Neuronal stem cell (in vitro differentiated cells): ENCODE measurements around the gene ZFP91.

Experiments used
- DNase-seq: peaks from one replicate; pipeline ENCODE4 v3.0.0-alpha.2; 2013; ENCODE audit warnings: low spot score
- H2AFZ ChIP-seq: one replicate; pipeline ENCODE4 v1.6.1; 2013; ENCODE audit warnings: mild to moderate bottlenecking, low read length, inconsistent platforms
- H2AK5ac ChIP-seq: 2 replicates; pipeline ENCODE4 v1.6.1; 2013; ENCODE audit warnings: low read depth, mild to moderate bottlenecking, inconsistent platforms, low read length, moderate library complexity, mixed read lengths
- H2BK120ac ChIP-seq: 2 replicates; pipeline ENCODE4 v1.6.1; 2013; ENCODE audit warnings: low read depth, mild to moderate bottlenecking, inconsistent platforms, low read length, moderate library complexity, mixed read lengths
- H2BK12ac ChIP-seq: one replicate; pipeline ENCODE4 v1.6.1; 2013; ENCODE audit warnings: low read length, inconsistent platforms
- H2BK15ac ChIP-seq: 2 replicates; pipeline ENCODE4 v1.6.1; 2013; ENCODE audit warnings: mild to moderate bottlenecking, low read length, inconsistent platforms, mixed read lengths
- H2BK5ac ChIP-seq: one replicate; pipeline ENCODE4 v1.6.1; 2013; ENCODE audit warnings: inconsistent platforms, mild to moderate bottlenecking, low read length, moderate library complexity
- H3K14ac ChIP-seq: one replicate; pipeline ENCODE4 v1.6.1; 2013; ENCODE audit warnings: low read length, inconsistent platforms
- H3K18ac ChIP-seq: 2 replicates; pipeline ENCODE4 v1.6.1; 2013; ENCODE audit warnings: low read length, inconsistent platforms
- H3K23ac ChIP-seq: 2 replicates; pipeline ENCODE4 v1.6.1; 2013; ENCODE audit warnings: low read depth, mild to moderate bottlenecking, mixed read lengths, low read length, inconsistent platforms; ENCODE audit not compliant: poor library complexity
- H3K27ac ChIP-seq: replicated peaks from 3 replicates; pipeline ENCODE4 v1.5.1; 2013; ENCODE audit warnings: low read length, inconsistent platforms
- H3K27me3 ChIP-seq, 3 experiments: 2 replicates each; pipeline ENCODE4 v1.6.1; 2013; ENCODE audit warnings: low read length in 3 of 3, mild to moderate bottlenecking in 2 of 3, inconsistent platforms in 1 of 3, low read depth in 1 of 3, mixed read lengths in 1 of 3, moderate library complexity in 1 of 3; ENCODE audit not compliant: control insufficient read depth in 3 of 3, insufficient read depth in 3 of 3
- H3K36me3 ChIP-seq, 2 donors: replicated peaks in 1 of 2; 2 replicates each; pipeline ENCODE4 v1.6.1; 2013; ENCODE audit warnings: low read length in 2 of 2; ENCODE audit not compliant: control insufficient read depth in 2 of 2, insufficient read depth in 2 of 2
- H3K4ac ChIP-seq: 2 replicates; pipeline ENCODE4 v1.6.1; 2013; ENCODE audit warnings: inconsistent platforms, mild to moderate bottlenecking, low read length, moderate library complexity
- H3K4me1 ChIP-seq, 2 donors: 1 replicate in 1 of 2; 2 replicates in 1 of 2; pipeline ENCODE4 v1.6.1; 2013; ENCODE audit warnings: low read length in 2 of 2, low read depth in 1 of 2; ENCODE audit not compliant: control insufficient read depth in 2 of 2, insufficient read depth in 1 of 2
- H3K4me2 ChIP-seq: one replicate; pipeline ENCODE4 v1.6.1; 2013; ENCODE audit warnings: mild to moderate bottlenecking, low read length, inconsistent platforms; ENCODE audit not compliant: insufficient read depth, poor library complexity, severe bottlenecking
- H3K4me3 ChIP-seq, 2 donors: 2 replicates each; pipeline ENCODE4 v1.5.1; 2013; ENCODE audit warnings: low read length in 2 of 2, mild to moderate bottlenecking in 2 of 2, inconsistent platforms in 1 of 2, moderate library complexity in 1 of 2
- H3K79me1 ChIP-seq: one replicate; pipeline ENCODE4 v1.6.1; 2013; ENCODE audit warnings: low read depth, mild to moderate bottlenecking, inconsistent platforms, low read length, moderate library complexity
- H3K9ac ChIP-seq: one replicate; pipeline ENCODE4 v1.6.1; 2013; ENCODE audit warnings: mild to moderate bottlenecking, low read depth, low read length, inconsistent platforms; ENCODE audit not compliant: poor library complexity
- H3K9me3 ChIP-seq, 2 donors: replicated peaks in 1 of 2; 2 replicates each; pipeline versions ENCODE3 to v1.6.1; 2013; ENCODE audit warnings: low read length in 2 of 2, mild to moderate bottlenecking in 2 of 2, inconsistent platforms in 1 of 2, low read depth in 1 of 2, mixed read lengths in 1 of 2, moderate library complexity in 1 of 2; ENCODE audit not compliant: control insufficient read depth in 2 of 2, insufficient read depth in 1 of 2
- H4K8ac ChIP-seq: one replicate; pipeline ENCODE4 v1.6.1; 2013; ENCODE audit warnings: low read depth, mild to moderate bottlenecking, inconsistent platforms, low read length, moderate library complexity
- H4K91ac ChIP-seq: one replicate; pipeline ENCODE4 v1.6.1; 2013; ENCODE audit warnings: low read length, low read depth, mild to moderate bottlenecking, inconsistent platforms; ENCODE audit not compliant: poor library complexity
- WGBS, 2 donors: extraction: QIAGEN DNeasy Blood & Tissue Kit; methylation state at CpG; one replicate each; pipeline ENCODE4 v1.1.7; 2013; ENCODE audit warnings: missing lambda C conversion rate in 2 of 2, mixed read lengths in 1 of 2; ENCODE audit not compliant: insufficient read length in 2 of 2, insufficient replicate concordance in 1 of 2; ENCODE audit errors: extremely low coverage in 2 of 2; 5-methylcytosine and 5-hydroxymethylcytosine counted together

ZFP91 gene

DNA sequence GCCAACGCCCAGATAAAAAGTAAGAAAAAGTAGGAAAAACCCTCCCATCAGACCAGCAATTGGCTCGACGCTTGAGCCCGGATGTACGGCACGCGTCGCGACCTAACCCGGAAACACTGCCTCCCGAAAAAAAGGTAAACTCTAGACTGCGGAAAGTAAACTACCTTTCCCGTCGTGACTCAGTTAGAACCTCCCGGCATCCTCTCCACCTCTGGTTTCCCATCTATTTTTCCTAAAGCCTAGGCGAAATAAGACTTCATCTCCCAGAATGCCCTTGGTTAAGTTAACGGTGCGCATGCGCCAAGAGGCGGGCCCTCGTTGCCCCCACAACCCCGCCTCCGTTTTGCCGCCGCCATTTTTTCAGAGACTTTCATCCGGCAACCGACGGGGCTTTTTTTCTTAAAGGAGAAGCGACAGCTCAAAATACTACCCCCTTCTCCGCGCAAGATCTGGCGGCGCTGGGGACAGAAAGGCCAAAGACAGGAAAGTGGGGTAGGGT lies 678 bp upstream of the ZFP91 start:
- H2BK5ac ChIP-seq: peak overlapping the region; percentile 98
- no peak overlapping the region for H2AK5ac ChIP-seq
- H3K4me1 ChIP-seq: peaks cover 1 to 9% of the 10 kb centered on the region in 2 donors
- no peak overlapping the region for H2BK15ac ChIP-seq
- peak overlapping the region; percentile 45 for H3K4me2 ChIP-seq
- no peak overlapping the region for H4K8ac ChIP-seq
- H3K14ac ChIP-seq: peak overlapping the region; percentile 71
- peak; percentile 98 for DNase-seq
- H2AFZ ChIP-seq: peak overlapping the region; percentile 97
- peak overlapping the region; percentile 72 for H2BK120ac ChIP-seq
- WGBS, 2 donors: no CpG with 5 or more reads among the region's 33 CpGs
- no peak overlapping the region for H3K4ac ChIP-seq
- no peak overlapping the region for H4K91ac ChIP-seq
- H3K27me3 ChIP-seq: no peaks in the 10 kb centered on the region
- peak overlapping the region; percentile 99 for H3K27ac ChIP-seq
- H3K23ac ChIP-seq: peak overlapping the region; percentile 97
- peak overlapping the region; percentile 97 for H3K9ac ChIP-seq
- peak overlapping the region; percentile 93 to 97 for H3K4me3 ChIP-seq
- H3K36me3 ChIP-seq: peaks cover 0 to 21% of the 10 kb centered on the region in 2 donors
- peak overlapping the region; percentile 100 for H3K18ac ChIP-seq
- H3K9me3 ChIP-seq: no peaks in the 10 kb centered on the region
- no peak overlapping the region for H2BK12ac ChIP-seq
- H3K79me1 ChIP-seq: no peaks in the 10 kb centered on the region

DNA sequence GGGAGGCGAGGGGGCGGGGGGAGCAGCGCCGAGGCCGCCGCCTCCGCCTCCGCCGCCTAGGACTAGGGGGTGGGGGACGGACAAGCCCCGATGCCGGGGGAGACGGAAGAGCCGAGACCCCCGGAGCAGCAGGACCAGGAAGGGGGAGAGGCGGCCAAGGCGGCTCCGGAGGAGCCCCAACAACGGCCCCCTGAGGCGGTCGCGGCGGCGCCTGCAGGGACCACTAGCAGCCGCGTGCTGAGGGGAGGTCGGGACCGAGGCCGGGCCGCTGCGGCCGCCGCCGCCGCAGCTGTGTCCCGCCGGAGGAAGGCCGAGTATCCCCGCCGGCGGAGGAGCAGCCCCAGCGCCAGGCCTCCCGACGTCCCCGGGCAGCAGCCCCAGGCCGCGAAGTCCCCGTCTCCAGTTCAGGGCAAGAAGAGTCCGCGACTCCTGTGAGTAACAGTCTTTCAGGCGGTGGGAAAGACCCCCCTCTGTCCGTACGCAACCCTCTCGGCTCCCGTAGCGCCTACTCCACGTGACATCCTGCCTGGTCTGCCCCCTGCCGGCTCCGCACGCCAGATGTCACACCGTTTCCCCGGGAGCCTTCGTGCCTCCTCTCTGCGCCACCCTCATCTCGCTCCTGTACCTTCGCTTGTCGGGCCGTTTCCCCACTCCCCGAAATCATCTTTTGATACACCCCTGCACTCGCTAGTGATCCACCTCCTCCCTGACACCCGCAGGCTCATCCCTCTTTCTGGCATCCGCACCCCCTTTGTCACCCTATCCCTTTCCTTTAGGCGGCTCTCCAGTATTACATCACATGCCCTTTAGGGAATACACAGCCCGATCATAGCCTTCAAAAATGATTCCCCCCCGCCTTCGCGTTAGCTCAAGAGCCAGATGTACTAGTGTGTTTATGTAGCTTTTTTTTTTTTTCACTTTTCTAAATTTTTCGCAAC lies 598 bp downstream of the ZFP91 start:
- Histone ChIP-seq H3K4ac (peak overlapping the region; percentile 89), H3K4me1 (peaks cover 1 to 9% of the 10 kb centered on the region in 2 donors), H3K23ac (peak overlapping the region; percentile 87), H3K27me3 (no peaks in the 10 kb centered on the region), H4K91ac (no peak overlapping the region), H3K36me3 (peaks cover 0 to 22% of the 10 kb centered on the region in 2 donors), H3K9me3 (no peaks in the 10 kb centered on the region), H3K14ac (no peak overlapping the region), H3K9ac (peak overlapping the region; percentile 96), H2AK5ac (peak overlapping the region; percentile 94), H3K4me2 (peak overlapping the region; percentile 65), H3K4me3 (peak overlapping the region; percentile 92 to 97), H2BK120ac (peak overlapping the region; percentile 89), H2BK15ac (no peak overlapping the region), H3K27ac (peak overlapping the region; percentile 93), H3K18ac (peak overlapping the region; percentile 100), H4K8ac (no peak overlapping the region), H2BK5ac (peak overlapping the region; percentile 93), H3K79me1 (no peaks in the 10 kb centered on the region), H2BK12ac (no peak overlapping the region), H2AFZ (peak overlapping the region; percentile 72)
- no CpG with 5 or more reads among the region's 78 CpGs for WGBS, 2 donors
- DNase-seq: peak; percentile 78

DNA sequence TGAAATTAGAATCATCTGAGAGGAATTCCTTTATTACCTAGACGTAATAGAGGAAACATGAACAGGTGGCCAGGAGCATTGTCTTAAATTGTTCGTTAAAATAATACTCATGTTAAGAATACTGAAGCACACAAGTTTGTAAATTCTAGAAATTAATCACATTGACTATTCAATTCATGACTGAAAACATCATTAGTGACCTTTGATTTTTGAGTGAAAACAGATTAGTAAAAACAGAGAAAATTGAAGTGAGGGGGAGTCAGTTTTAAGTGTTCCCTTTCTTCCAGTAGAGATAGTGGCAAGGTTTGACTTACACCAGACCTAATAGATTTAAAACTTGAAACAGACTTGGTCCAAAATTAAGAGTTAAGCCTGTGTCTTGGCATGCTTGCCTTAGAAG lies 1.4 kb downstream of the ZFP91 start:
- Histone ChIP-seq H2AFZ (no peak overlapping the region), H4K8ac (no peak overlapping the region), H3K4ac (no peak overlapping the region), H3K27me3 (no peaks in the 10 kb centered on the region), H2BK12ac (no peak overlapping the region), H2BK120ac (no peak overlapping the region), H3K79me1 (no peaks in the 10 kb centered on the region), H3K9ac (no peak overlapping the region), H3K36me3 (peaks cover 0 to 31% of the 10 kb centered on the region in 2 donors), H2BK5ac (no peak overlapping the region), H2BK15ac (no peak overlapping the region), H3K4me3 (peak overlapping the region in 1 of 2 donors; percentile 97), H2AK5ac (no peak overlapping the region), H4K91ac (no peak overlapping the region), H3K4me2 (peak overlapping the region; percentile 11), H3K14ac (no peak overlapping the region), H3K27ac (no peak overlapping the region), H3K18ac (no peak overlapping the region), H3K9me3 (no peaks in the 10 kb centered on the region), H3K23ac (no peak overlapping the region), H3K4me1 (peaks cover 1 to 9% of the 10 kb centered on the region in 2 donors)
- no peak for DNase-seq
- no CpG with 5 or more reads among the region's 2 CpGs for WGBS, 2 donors

DNA sequence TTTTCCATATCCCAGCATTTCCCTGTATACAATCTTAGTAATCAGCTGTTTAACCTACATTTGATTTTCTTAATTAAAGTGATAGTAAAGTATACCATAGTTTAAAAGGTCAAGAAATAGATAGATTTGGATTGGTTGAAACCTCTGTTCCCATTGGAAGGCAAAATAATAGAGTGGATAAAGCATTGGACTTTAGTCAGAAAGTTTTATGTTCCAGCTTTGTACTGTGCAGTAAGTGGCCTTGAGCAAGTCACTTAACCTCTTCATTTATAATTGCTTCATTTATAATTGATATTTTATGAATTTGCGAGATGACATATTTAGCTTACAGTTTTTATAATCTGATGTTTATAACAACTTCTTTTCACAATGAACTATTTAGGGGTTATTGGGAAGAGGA lies 3.6 kb downstream of the ZFP91 start:
- no peak overlapping the region for H2AFZ ChIP-seq
- no peak overlapping the region for H3K9ac ChIP-seq
- H3K27ac ChIP-seq: no peak overlapping the region
- no peak overlapping the region for H3K4me3 ChIP-seq
- no peaks in the 10 kb centered on the region for H3K9me3 ChIP-seq
- no peak overlapping the region for H2BK5ac ChIP-seq
- H2BK15ac ChIP-seq: no peak overlapping the region
- no peak overlapping the region for H3K4ac ChIP-seq
- no peak overlapping the region for H4K91ac ChIP-seq
- H3K4me1 ChIP-seq: peaks cover 1 to 9% of the 10 kb centered on the region in 2 donors
- H2AK5ac ChIP-seq: no peak overlapping the region
- H4K8ac ChIP-seq: no peak overlapping the region
- H2BK120ac ChIP-seq: no peak overlapping the region
- no peak overlapping the region for H3K14ac ChIP-seq
- no peak overlapping the region for H2BK12ac ChIP-seq
- no peak overlapping the region for H3K18ac ChIP-seq
- H3K23ac ChIP-seq: no peak overlapping the region
- no CpG with 5 or more reads among the region's 1 CpG for WGBS, 2 donors
- no peak for DNase-seq
- no peaks in the 10 kb centered on the region for H3K27me3 ChIP-seq
- H3K4me2 ChIP-seq: no peak overlapping the region
- H3K36me3 ChIP-seq: peaks cover 0 to 52% of the 10 kb centered on the region in 2 donors
- no peaks in the 10 kb centered on the region for H3K79me1 ChIP-seq
